Kidney capillary endothelial cell (primary cell): Measurements from ENCODE around the gene SNX33.
"Not testable (repeated sequence)": the region's sequence is repeated elsewhere in the genome, so short reads cannot be mapped to it uniquely, and the experiment has no call there.

ENCODE experiments used
- DNase-seq: peaks from one replicate; pipeline ENCODE4 v3.0.0-alpha.2; 2018; ENCODE audit warnings: low spot score

The SNX33 gene

DNA sequence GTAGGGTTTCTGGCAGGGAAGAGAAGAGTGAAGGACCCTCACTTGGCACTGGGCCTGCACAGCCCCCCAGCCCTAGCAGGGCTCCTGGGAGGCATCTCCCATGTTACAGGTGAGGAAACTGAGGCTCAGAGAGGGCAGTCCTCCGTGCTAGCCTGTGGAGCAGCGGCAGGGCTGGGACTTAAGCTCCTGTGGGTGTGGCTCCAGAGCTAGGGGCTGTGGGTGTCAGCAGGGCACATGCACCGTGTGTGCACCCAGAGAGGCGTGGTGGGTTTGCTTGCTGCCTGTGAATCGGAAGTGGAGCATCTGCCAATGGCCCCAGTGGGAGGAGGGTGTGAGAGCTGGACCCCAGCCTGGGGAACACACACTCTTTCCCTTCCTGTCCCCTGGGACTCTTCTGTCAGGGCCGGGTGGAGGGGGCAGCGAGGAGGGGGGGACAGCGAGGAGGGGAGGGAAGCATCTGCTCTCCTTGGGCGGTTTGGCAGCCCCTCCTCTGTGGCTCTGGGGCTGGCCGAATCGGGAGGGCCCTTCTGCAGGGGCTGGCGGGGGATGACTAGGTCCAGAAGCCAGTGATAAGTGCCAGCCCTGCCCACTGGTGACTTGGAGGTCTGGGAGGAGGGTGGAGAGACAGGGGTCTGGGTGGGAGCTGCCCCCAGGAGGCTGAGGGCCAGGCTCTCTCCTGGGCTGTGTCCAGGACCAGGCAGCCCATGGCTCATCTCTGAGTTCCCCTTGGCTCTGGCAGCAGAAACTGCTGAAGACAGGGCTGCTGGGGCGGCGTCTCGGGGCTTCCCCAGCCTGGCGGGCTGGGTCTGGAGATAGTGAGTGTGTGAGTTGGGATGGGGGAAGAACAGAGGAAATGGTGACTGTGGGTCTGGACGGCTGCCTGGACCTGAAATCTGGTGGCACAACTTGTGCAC lies 52.5 kb downstream of the SNX33 start:
- DNase-seq: not testable (repeated sequence)

DNA sequence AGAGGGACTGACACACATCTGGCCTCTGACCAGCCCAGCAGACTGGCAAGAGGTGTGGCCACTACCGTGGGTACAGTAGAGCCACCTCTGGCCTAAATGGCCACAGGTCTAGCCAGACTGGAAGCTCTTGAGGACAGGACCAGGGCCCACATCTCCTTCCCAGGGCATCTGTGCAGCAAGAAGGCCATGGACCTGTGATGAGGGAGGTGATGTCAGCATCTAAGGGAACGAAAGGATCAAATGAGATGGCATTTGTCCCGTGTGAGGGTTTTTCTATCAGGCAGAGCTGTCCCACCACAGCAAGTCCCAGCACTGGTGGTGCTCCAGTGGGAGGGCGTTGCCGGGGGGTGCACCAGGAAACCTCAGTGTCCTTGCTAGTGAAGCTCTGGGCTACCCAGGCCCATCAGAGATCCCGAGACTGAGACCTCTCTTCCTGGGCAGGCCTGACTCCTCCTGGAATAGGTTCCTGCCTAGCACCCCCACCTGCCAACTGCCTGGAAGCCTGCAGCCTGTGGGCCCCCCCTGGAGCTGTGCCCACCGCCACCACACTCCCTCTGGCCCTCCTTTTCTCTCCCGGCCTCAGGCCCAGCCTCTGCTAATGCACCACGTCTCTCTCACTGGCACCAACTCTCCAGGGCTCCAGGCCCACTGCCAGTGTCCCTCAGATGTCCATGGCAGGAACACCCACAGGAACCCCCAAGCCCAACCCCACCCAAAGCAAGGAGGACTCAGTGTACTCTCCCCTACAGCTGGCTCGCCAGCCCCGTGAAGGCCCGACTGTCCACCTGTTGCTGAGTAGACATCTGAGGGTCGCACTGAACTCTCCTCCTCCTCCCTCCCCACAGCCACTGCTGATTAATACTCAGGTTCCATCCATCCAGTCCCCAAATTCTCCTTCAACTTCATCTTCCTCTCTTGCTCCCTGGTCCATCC lies 53.6 kb downstream of the SNX33 start:
- DNase-seq: not testable (repeated sequence)

DNA sequence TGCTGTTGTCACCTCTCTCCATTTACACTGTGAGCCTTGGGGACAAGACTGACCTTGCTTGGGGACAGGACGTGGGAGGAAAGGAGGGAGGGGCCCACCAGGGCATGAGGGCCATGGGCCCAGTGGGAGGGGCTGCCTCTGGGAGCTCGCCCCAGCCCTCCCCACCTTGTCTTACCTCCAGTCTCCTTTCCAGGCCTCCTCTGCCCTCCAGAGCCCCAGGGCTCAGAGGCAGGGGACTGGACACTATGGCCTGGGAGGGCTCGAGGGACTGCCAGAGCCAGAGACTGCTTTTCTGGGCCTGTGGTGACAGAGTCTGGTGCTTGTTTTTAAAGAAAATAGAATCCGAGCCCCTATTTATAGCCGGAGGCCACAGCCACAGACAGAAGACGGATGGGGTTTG lies 54.7 kb downstream of the SNX33 start:
- no peak for DNase-seq

DNA sequence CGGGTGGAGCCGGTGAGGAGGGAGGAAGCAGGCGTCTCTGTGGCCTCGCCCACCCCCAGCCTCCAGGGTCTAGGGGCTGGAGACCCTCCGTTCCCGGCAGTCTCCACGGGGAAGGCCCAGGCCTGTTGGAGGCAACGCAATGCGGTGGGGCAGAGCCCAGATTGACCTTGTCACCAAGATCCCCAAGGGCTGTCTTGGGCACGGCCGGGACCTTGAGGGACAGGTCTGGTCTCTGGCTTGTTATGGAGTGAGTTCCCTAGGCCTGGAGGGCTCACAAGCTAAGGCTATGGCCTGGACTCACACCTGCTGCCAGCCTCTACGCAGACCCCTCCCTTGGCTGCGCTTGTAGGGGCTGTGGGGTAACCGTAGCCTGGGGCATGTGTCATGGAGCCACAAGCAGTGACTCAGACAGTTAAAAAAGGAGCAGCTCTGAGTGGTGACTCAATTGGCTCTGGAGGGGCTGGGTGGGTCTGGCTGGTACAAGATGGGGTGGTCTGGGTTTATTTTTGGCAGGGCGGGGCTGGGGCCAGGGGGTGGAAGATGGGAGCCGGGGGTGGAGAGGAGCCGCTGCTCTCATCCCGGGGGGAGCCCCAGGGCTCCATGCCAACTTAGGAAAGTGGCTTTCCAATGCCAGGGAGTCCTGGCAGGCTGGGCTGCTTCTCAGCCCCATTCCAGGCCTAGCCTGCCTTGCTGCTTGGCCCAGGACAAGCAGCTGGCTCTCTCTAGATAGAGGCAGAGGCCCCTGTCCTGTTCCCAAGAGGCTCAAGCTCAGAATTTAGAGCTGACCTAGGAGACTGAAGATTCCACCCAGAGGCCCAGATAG lies 55.9 kb downstream of the SNX33 start:
- not testable (repeated sequence) for DNase-seq

DNA sequence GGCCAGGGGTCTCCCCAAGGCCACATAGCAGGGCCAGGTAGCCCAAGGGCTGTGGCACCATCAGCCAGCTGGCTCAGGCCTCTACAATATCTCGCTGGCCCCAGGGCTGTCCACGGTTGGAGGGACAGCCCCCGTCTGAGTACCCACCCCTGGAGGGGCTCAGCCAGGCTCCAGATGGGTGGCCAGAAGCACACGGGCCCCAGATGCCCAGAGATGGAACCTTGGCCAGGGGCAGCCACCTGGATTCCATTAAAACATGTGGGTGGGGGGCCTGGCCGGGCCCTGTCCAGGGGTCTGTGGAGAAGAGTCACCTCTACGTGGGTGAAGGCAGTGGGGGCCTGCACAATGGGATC lies 56.5 kb downstream of the SNX33 start:
- no peak for DNase-seq

DNA sequence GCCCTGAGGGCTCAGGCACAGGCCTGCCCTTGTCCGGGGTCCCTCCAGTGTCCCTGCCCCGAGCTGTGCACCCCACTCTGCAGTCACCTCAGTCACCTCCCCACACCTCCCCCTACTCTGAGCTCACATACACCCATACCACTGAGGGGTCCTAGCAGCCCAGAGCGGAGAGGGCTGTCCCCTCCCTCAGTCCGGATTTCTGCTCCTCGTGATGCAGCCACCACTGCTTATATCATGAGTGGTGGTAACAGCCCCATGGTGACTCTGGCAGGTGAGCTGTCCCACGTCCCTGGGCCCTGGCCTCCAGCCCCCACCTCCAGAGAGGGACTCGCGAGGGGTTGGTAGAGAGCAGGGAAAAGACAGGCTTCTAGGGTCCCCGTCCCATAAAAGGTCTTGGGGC lies 56.9 kb downstream of the SNX33 start:
- no peak for DNase-seq

DNA sequence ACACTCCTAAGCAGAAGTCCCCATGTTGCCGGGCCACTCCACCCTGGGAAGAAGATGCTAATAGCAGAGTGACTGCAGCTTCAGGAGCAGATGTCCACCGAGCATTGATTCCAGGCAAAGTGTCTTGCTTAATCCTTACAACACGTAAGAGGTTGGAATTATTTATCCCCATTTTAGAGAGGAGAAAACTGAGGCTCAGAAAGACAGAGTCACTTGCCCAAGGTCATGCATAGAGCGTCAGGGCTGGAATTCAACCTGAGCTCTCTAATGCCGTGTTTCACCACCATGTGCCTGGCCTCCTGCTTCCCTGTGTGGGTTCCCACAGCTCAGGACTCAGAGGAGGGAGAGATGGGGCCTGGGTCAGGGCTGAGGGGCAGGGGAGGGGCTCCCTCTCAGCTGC lies 57.7 kb downstream of the SNX33 start:
- not testable (repeated sequence) for DNase-seq

DNA sequence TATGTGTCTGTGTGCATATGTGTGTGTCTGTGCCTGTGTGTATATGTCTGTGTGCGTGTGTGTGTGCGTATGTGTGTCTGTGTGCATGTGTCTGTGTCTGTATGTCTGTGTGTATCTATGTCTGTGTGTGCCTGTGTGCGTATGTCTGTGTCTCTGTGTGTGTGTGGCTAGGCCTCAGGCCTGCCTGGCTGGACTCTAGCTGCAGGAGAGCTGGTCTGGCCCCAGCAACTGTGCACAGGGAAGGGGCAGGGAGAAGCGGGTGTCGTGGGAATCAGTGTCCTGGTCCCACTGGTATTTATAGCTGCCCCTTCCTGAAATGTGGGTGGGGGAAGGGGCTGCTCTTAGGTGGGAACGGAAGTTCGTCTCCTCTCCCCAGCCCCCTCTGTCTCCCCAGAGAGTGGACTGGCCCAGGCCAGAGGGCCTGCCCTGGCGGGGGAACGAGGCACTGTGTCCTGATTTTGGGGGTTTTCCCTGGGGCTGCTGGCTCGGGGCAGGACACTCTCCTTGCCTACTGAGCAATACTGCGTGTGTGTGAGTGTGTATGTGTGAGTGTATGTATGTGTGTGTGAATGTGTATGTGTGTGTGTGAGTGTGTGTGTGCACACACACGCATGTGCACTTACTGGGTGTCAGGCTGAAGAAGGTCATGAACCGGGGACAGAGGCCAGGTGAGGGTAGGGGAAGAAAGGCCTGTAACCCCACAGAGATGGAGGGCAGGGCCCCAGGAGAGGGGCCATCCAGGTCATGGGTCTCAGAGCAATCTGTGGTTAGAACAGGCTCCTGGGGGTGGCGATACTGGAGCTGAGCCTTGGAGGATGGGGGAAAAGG lies 58.4 kb downstream of the SNX33 start:
- DNase-seq: no peak

DNA sequence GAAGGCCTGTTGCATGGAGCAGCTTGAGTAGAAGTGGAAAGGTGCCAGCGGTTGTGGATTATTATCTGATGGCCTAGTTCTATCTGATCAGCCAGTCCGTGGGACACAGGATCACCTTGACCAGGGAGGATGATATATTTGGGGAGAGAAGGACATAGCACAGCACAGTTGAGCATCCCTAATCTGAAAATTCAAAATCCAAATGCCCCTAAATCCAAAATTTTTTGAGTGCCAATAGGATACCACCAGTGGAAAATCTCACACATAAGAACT lies 58.9 kb downstream of the SNX33 start:
- no peak for DNase-seq

DNA sequence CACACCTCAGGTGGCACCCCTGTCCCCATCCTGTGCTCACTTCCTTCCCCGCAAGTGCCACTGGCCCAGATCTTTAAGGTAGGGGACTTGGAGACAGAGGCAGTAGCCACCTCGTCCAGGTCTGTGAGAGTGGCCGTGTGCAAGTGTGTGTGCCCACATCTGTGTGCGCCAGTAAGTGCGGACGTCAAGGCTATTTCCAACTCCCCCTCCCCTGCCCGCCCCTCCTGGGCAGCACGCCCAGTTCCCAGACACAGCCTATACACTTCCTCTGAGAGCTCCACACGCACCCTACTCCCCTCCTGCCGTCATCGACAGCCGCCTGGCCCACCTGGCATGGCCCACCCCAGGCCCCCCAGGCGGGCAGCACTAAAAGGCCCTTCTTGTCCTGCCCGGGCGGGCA lies 61.7 kb downstream of the SNX33 start:
- DNase-seq: not testable (repeated sequence)

DNA sequence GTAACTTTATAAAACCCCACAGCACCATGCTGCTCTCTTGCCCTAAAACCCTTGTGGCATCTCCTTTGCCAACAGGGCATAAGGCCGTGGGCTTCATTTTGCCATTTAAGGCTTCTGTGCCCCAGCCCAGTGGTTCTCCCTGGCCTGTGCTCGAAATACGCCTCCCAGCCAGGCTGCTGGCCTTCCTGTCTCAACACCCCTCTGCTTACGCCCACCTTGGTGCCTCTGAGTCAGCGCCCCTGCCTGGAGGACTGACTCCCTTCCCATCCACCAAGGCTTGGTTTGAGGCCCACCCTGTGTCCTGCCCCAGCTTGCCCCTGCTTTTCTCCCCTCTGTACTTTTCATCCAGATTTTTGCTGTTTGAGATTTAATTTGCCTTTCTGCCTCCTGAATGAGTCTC lies 63.2 kb downstream of the SNX33 start:
- DNase-seq: not testable (repeated sequence)

DNA sequence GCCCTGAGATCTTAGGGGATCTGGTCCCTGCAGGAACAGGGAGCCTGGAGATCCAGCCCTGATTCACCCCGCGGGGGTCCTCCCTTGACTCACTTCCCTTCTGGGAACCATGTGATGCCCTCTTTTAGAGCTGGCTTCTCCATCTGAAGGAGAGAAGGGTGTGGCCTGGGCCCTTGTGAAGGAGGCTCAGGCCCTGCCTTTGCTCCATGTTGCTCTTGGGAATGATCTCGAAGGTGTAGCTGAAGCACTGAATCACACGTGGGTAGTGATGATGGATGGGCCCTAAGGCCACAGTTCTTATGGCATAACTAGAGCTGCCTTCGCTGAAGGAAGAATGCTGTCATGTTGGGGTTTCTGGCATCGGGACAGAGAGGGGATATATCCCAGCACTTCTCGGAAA lies 63.8 kb downstream of the SNX33 start:
- DNase-seq: not testable (repeated sequence)
